ENCODE measurements around the gene CDKN2B.

Gene CDKN2B

DNA sequence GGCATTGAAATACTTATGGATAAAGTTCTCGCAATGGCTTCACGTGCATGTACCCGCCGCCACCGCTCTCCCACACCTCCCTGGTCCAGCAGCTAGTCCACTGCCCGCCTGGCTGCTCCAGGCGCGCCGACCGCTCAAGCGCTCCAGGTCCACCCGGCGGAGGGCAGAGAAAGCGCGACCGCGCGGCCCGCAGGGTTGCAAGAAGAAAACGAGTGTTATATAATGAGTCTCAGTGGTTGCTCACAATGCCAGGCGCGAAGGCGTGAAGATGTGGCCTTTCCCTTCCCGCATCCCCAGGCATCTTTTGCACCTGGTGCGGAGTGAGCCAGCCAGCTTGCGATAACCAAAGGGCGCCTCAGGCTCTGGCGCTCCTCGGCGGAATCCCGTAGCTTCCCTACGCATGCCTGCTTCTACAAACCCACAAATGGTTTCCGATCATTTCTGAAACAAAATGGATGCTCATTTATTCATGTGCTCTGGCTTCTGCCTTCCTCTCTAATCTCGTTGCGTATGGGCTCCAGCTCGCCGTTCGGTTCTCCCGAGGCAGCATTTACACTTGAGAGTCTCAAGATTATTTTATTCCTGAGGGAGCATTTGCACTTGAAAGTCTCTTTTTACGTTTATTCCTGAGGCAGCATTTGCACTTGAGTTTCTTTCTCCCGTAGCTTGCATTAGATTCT lies 40.6 kb downstream of the CDKN2B start:
- Histone ChIP-seq H3K36me3 (ENCODE audit: control insufficient read depth in 2 of 2, insufficient read depth in 1 of 2, low read length in 2 of 2) (peaks cover 19 to 59% of the 10 kb centered on the region in 2 experiments), H3K9me3 (ENCODE audit: control insufficient read depth, insufficient read depth, low read depth, low read length) (no peaks in the 10 kb centered on the region; the same call in 1 of the 2 replicates), H3K4me1 (ENCODE audit: control insufficient read depth, insufficient read depth, low read length) (peaks cover 7% of the 10 kb centered on the region; the same call in 1 of the 2 replicates), H3K27ac (ENCODE audit: extremely low read depth, low read depth, low read length) (no peak overlapping the region), H3K4me3 (ENCODE audit: low read depth, low read length) (no peak overlapping the region)
- no peak for TF ChIP-seq ZNF184 (tag by site-specific recombination; IDR thresholded peaks at IDR 0.05)
- no peak for TF ChIP-seq ZNF792 (tag by site-specific recombination; IDR thresholded peaks at IDR 0.05)
- TF ChIP-seq ZNF670 (tag by site-specific recombination; IDR thresholded peaks at IDR 0.05; ENCODE audit: low read depth): no peak
- TF ChIP-seq ZNF140 (tag by site-specific recombination; IDR thresholded peaks at IDR 0.05): no peak
- TF ChIP-seq ZNF10 (tag by site-specific recombination; IDR thresholded peaks at IDR 0.05): no peak
- ChIA-PET POLR2A (interaction anchor here (1.3 kb wide), 1 partner anchor 40 kb away, joined by 4 read pairs; the partner anchor contains the start of gene CDKN2B), CTCF (interaction anchor here (0.5 to 1.0 kb wide), 3 partner anchors 8 to 270 kb away, joined by 3 to 6 read pairs (median 3); partner anchors contain the start of gene CDKN2B)

DNA sequence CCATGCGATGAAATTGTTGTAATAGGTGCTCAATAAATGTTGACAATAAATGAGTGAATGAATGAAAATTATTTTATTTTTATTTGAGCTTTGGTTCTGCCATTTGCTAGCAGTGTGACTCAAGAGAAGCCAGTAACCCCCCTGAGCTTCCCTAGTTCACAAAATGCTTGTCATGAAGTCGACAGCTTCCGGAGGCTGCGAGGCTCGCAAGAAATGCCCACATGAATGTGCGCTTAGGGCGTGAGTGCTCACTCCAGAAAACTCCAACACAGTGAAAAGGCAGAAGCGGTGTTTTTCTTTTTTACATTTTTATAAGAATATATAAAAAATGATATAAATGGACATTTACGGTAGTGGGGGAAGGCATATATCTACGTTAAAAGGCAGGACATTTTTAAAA lies 41.4 kb downstream of the CDKN2B start:
- TF ChIP-seq ZNF214 (tag by site-specific recombination; IDR thresholded peaks at IDR 0.05; ENCODE audit: borderline replicate concordance) (no peak), HOXD13 (CRISPR knock-in tag; IDR thresholded peaks at IDR 0.05; ENCODE audit: borderline replicate concordance) (no peak), GLIS1 (tag by site-specific recombination; IDR thresholded peaks at IDR 0.05) (no peak), ZNF157 (tag by site-specific recombination; IDR thresholded peaks at IDR 0.05) (no peak), ZNF175 (tag by site-specific recombination; IDR thresholded peaks at IDR 0.05) (no peak), ZNF146 (tag by site-specific recombination; IDR thresholded peaks at IDR 0.05) (no peak), TRIM28 (IDR thresholded peaks at IDR 0.05; ENCODE audit: borderline replicate concordance, low read length) (no peak)
- CTCF ChIA-PET: interaction anchor here (0.7 kb wide), 1 partner anchor 24 kb away, joined by 3 read pairs; no protein-coding TSS in a partner anchor
- no peak overlapping the region for H3K4me3 ChIP-seq (ENCODE audit: low read depth, low read length)
- H3K27ac ChIP-seq (ENCODE audit: extremely low read depth, low read depth, low read length): no peak overlapping the region
- peaks cover 5% of the 10 kb centered on the region; the same call in 1 of the 2 replicates for H3K4me1 ChIP-seq (ENCODE audit: control insufficient read depth, insufficient read depth, low read length)
- H3K36me3 ChIP-seq (ENCODE audit: control insufficient read depth in 2 of 2, insufficient read depth in 1 of 2, low read length in 2 of 2): peaks cover 19 to 59% of the 10 kb centered on the region in 2 experiments
- POLR2A ChIA-PET: no interaction called here
- H3K9me3 ChIP-seq (ENCODE audit: control insufficient read depth, insufficient read depth, low read depth, low read length): no peaks in the 10 kb centered on the region; the same call in 1 of the 2 replicates

- ChIA-PET POLR2A (no interaction called here), CTCF (interaction anchor here (0.7 kb wide), 1 partner anchor 25 kb away, joined by 3 read pairs; no protein-coding TSS in a partner anchor)
- no peak overlapping the region for H3K4me3 ChIP-seq (ENCODE audit: low read depth, low read length)
- no peaks in the 10 kb centered on the region; the same call in 1 of the 2 replicates for H3K9me3 ChIP-seq (ENCODE audit: control insufficient read depth, insufficient read depth, low read depth, low read length)
- peaks cover 19 to 59% of the 10 kb centered on the region in 2 experiments for H3K36me3 ChIP-seq (ENCODE audit: control insufficient read depth in 2 of 2, insufficient read depth in 1 of 2, low read length in 2 of 2)
- peaks cover under 1% of the 10 kb centered on the region; the same call in 1 of the 2 replicates for H3K4me1 ChIP-seq (ENCODE audit: control insufficient read depth, insufficient read depth, low read length)
- no peak overlapping the region for H3K27ac ChIP-seq (ENCODE audit: extremely low read depth, low read depth, low read length)
- TF ChIP-seq ZNF324 (tag by site-specific recombination; IDR thresholded peaks at IDR 0.05): no peak
- TF ChIP-seq GLI4 (tag by site-specific recombination; IDR thresholded peaks at IDR 0.05): no peak
- no peak for TF ChIP-seq OSR2 (tag by site-specific recombination; IDR thresholded peaks at IDR 0.05)
- no peak for TF ChIP-seq ZNF654 (tag by site-specific recombination; IDR thresholded peaks at IDR 0.05; ENCODE audit: low read depth)
- TF ChIP-seq, protein P1, sequence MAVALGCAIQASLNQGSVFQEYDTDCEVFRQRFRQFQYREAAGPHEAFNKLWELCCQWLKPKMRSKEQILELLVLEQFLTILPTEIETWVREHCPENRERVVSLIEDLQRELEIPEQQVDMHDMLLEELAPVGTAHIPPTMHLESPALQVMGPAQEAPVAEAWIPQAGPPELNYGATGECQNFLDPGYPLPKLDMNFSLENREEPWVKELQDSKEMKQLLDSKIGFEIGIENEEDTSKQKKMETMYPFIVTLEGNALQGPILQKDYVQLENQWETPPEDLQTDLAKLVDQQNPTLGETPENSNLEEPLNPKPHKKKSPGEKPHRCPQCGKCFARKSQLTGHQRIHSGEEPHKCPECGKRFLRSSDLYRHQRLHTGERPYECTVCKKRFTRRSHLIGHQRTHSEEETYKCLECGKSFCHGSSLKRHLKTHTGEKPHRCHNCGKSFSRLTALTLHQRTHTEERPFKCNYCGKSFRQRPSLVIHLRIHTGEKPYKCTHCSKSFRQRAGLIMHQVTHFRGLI (tag by site-specific recombination; IDR thresholded peaks at IDR 0.05): no peak
- no peak for TF ChIP-seq ZNF664 (tag by site-specific recombination; IDR thresholded peaks at IDR 0.05)
- no peak for TF ChIP-seq ZSCAN30 (tag by site-specific recombination; IDR thresholded peaks at IDR 0.05)
- TF ChIP-seq ZNF561 (tag by site-specific recombination; IDR thresholded peaks at IDR 0.05; ENCODE audit: borderline replicate concordance): no peak
- TF ChIP-seq ZNF792 (tag by site-specific recombination; IDR thresholded peaks at IDR 0.05): no peak
- no peak for TF ChIP-seq ZNF138 (tag by site-specific recombination; IDR thresholded peaks at IDR 0.05; ENCODE audit: borderline replicate concordance)
- TF ChIP-seq ZNF335 (tag by site-specific recombination; conservative IDR thresholded peaks at IDR 0.05): no peak
- TF ChIP-seq SP3 (tag by site-specific recombination; IDR thresholded peaks at IDR 0.05): no peak
- no peak for TF ChIP-seq ZNF548 (tag by site-specific recombination; IDR thresholded peaks at IDR 0.05)
- no peak for TF ChIP-seq ZNF701 (tag by site-specific recombination; IDR thresholded peaks at IDR 0.05)
- TF ChIP-seq ATF2 (tag by site-specific recombination; IDR thresholded peaks at IDR 0.05; ENCODE audit: low read depth): no peak
- TF ChIP-seq ZNF501 (tag by site-specific recombination; IDR thresholded peaks at IDR 0.05): no peak
- no peak for TF ChIP-seq ZNF433 (tag by site-specific recombination; IDR thresholded peaks at IDR 0.05; ENCODE audit: low read depth)
These were observed 41.9 kb downstream of the CDKN2B start for GRCh38 chr9:21967169-21967568.
